Esophagus (tissue), 2 donors: ENCODE results near the gene HOXD13. TPM values are rescaled to one million over a fixed set of nuclear protein-coding genes. Genes with fewer than 3 reads are reported as not detected.
A peak's percentile ranks its signal among the peaks of the same experiment; 100 is the strongest.

Experiments used
- H3K27ac ChIP-seq, 2 donors: one replicate each; pipeline ENCODE4 v1.5.1; 2013; ENCODE audit warnings: low read depth in 2 of 2, mild to moderate bottlenecking in 2 of 2, inconsistent platforms in 1 of 2, low read length in 1 of 2, moderate library complexity in 1 of 2
- H3K27me3 ChIP-seq, 2 donors: one replicate each; pipeline ENCODE4 v1.6.1; 2013; ENCODE audit warnings: low read length in 2 of 2, control low read depth in 1 of 2, mild to moderate bottlenecking in 1 of 2; ENCODE audit not compliant: insufficient read depth in 2 of 2, control insufficient read depth in 1 of 2
- H3K36me3 ChIP-seq, 2 donors: one replicate each; pipeline ENCODE4 v1.6.1; 2013; ENCODE audit warnings: low read length in 1 of 2; ENCODE audit not compliant: control insufficient read depth in 2 of 2, insufficient read depth in 2 of 2
- H3K4me1 ChIP-seq, 2 donors: one replicate each; pipeline ENCODE4 v1.6.1; 2013; ENCODE audit warnings: low read length in 1 of 2; ENCODE audit not compliant: control insufficient read depth in 2 of 2, insufficient read depth in 2 of 2
- H3K4me3 ChIP-seq, 2 donors: one replicate each; pipeline ENCODE4 v1.5.1; 2013; ENCODE audit warnings: low read length in 2 of 2, mild to moderate bottlenecking in 2 of 2, low read depth in 1 of 2, moderate library complexity in 1 of 2
- H3K9me3 ChIP-seq, 2 donors: one replicate each; pipeline ENCODE4 v1.6.1; 2013; ENCODE audit warnings: mild to moderate bottlenecking in 2 of 2, low read depth in 1 of 2, low read length in 1 of 2, moderate library complexity in 1 of 2; ENCODE audit not compliant: control insufficient read depth in 2 of 2, insufficient read depth in 1 of 2
- WGBS, 2 donors: extraction: QIAGEN DNeasy Blood & Tissue Kit; methylation state at CpG; one replicate each; pipeline ENCODE4 v1.1.7; 2013; 5-methylcytosine and 5-hydroxymethylcytosine counted together
- polyA plus RNA-seq, 2 donors: library from polyadenylated mRNA; stranded (reverse); fragments of 200-250 nt; gene quantifications; one replicate each; pipeline ENCODE4 v1.2.3, GENCODE V29; 2013
- donor health status: healthy with polysubstance abuse.
- donor health status: Bipolar disorder and iron deficiency.

The HOXD13 gene
- not detected for polyA plus RNA-seq

DNA sequence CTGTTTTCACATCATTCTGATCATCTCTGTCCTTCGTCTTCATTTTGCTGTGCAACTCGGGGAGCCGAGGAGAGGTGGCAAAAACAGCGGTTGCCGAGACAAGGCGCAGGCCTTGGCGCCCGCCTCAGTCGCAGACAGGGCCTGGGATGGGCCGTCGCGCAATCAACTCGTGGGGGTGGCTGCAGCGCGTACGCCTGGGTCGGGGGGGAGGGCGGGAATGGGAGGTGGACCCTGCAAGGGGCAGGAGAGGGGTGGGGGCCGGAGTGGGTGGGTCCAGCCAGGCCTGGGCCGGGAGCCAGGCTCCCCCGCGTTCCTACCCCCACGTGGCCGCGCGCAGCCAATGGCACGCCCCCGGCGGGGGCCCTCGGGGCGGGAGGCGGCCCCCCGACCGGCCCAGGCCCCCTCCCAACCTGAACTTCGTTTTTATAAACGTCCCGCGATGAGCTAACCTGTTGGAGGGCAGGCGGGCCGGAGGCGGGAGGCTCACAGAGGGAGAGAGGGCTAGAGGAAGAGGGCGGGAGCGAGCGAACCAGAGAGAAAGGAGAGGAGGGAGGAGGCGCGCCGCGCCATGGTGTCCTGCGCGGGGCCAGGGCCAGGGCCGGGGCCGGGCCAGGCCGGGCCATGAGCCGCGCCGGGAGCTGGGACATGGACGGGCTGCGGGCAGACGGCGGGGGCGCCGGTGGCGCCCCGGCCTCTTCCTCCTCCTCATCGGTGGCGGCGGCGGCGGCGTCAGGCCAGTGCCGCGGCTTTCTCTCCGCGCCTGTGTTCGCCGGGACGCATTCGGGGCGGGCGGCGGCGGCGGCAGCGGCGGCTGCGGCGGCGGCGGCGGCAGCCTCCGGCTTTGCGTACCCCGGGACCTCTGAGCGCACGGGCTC, at the start of gene HOXD13:
HOXD13 (plus strand) TSS at position 452 of the 875 bp plus-strand sequence; CDS start at position 622, 170 bp downstream.
- peak within 1 kb of the TSS; percentile 25 to 42 for H3K4me3 ChIP-seq
- H3K27ac ChIP-seq = no peak within 1 kb of the TSS
- H3K4me1 ChIP-seq = peaks cover 8 to 13% of the 10 kb centered on the region in 2 donors
- H3K9me3 ChIP-seq = peaks cover 0 to 12% of the 10 kb centered on the region in 2 donors
- no peaks in the 10 kb centered on the region for H3K36me3 ChIP-seq
- 5% methylated on average over 51 to 95 of the region's 95 CpGs for WGBS, 2 donors
- H3K27me3 ChIP-seq = peaks cover 0 to 49% of the 10 kb centered on the region in 2 donors

DNA sequence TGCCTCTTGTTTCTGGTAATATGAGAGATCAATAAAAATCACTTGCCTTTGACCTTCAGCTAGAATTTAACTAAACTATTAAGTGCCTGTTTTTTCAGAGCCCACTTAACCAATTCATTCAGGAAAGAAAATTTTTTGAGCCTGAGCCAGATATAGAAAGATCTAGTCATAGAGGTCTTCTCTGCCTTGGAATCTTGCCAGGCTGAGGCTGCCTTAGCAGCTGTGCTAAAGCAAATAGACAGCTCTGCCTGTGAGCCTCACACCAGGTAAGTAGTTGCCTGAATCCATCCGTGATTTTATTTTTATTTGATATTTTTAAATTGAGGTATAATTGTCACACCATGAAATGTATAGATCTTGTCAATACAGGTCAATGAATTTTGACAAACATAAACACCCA, 36.1 kb upstream of the HOXD13 start:
- WGBS, 2 donors = 19% methylated on average over 1 of the region's 1 CpG
- Histone ChIP-seq H3K4me1 (no peaks in the 10 kb centered on the region), H3K9me3 (no peaks in the 10 kb centered on the region), H3K27ac (no peak overlapping the region), H3K4me3 (no peak overlapping the region), H3K27me3 (no peaks in the 10 kb centered on the region), H3K36me3 (no peaks in the 10 kb centered on the region)

- peaks cover 6 to 22% of the 10 kb centered on the region in 2 donors for H3K27me3 ChIP-seq
- 31 to 45% methylated on average over 2 of the region's 2 CpGs for WGBS, 2 donors
- H3K36me3 ChIP-seq = no peaks in the 10 kb centered on the region
Observed at GRCh38 chr2:176063958-176064357, 28.6 kb upstream of the HOXD13 start.

DNA sequence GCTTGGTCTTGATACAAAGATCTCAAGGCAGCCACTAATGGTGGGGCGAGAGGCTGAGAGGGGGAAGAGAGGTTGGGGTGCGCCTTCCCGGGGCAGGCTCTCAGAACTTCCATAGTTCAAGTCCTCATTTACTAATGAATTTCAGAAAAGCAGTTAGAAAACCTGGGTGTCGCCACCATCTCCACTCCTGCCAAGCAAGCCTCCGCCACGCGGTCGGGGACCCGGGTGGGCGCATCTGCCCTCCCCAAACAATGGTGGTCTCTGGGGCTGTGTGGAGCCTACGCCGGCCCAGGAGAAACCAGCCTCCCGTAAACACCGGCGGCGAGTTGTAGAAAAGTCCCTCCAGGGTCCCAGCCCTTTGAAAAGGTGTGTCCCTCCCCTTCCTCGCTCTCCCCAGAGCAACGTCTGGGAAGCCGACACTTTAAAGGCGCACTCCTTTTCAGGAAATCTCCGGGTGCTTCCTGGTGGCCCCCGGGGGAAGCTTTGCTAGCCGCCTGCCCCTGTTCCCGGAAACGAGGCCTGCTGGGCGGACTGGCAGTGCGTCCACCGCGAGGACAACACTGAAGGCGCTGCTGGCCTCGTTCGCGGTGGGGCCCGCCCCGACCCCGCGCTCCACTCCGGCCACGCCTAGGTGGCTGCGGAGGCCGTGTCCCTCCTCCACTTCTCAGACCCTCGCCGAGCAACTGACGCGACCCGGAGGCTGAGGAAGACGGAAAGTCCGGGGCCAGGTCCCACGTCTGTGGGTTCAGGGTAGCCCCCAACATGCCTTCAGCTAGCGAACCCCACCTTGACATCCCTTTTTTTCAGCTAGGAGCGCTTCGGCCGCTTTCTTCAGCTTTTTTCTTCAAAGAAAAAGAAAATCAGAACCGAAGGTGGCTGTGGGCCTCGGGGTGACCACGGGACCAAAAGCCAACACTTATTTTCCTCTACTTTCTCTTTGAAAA, 25.6 kb upstream of the HOXD13 start:
- peak overlapping the region in 1 of 2 donors; percentile 26 for H3K4me3 ChIP-seq
- H3K27ac ChIP-seq = no peak overlapping the region
- 12 to 13% methylated on average over 56 of the region's 56 CpGs for WGBS, 2 donors
- H3K27me3 ChIP-seq = peaks cover 16 to 43% of the 10 kb centered on the region in 2 donors
- peaks cover 10 to 11% of the 10 kb centered on the region in 2 donors for H3K4me1 ChIP-seq
- H3K9me3 ChIP-seq = peaks cover 0 to 3% of the 10 kb centered on the region in 2 donors
- H3K36me3 ChIP-seq = no peaks in the 10 kb centered on the region

More at GRCh38 chr2:176063958-176064357, 28.6 kb upstream of the HOXD13 start:
- Histone ChIP-seq H3K9me3 (peaks cover 0 to 3% of the 10 kb centered on the region in 2 donors), H3K4me1 (peaks cover 10 to 11% of the 10 kb centered on the region in 2 donors), H3K27ac (no peak overlapping the region), H3K4me3 (no peak overlapping the region)

DNA sequence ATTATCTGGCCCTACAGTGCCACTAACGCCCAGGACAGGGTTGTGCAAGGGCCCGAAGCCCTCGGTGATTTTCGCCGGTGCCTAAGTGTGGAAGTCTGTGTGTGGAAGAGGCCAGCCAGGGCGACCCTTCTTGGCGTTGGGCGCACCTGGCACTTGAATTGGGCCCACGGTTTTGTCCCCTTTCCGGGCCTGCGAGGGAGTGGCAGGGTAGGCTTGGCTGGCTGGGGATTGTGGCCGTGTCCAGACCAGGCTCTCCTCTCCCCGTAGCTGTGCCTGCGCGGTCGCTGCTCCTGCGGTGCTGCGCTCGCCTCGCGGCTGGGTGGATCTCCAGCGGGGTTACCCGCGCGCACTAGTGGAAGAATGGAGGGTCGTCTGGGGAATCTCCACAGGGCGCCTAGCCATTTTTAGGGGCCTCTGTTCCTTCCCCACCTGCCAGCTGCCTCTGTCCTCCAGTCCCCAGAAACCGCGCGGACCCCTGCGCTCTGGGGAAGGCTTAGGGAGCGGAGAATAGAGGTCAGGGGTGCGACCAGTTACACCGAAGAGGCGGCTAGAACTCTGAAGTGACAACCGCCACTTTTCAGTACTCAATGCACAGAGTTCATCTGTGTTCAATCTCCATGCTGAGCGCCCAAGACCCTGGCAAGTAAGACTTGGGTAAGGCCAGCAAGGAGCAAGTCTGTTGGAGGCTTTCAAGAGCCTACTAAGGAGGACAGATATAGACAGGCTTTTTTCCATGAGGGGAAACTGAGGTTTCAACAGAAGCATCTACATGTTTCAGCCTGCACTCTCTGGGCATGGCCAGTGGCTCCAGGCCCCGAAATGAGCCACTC, 24.7 kb upstream of the HOXD13 start:
- peaks cover 10 to 11% of the 10 kb centered on the region in 2 donors for H3K4me1 ChIP-seq
- peaks cover 18 to 50% of the 10 kb centered on the region in 2 donors for H3K27me3 ChIP-seq
- no peaks in the 10 kb centered on the region for H3K36me3 ChIP-seq
- 8 to 12% methylated on average over 38 of the region's 38 CpGs for WGBS, 2 donors
- peaks cover 0 to 3% of the 10 kb centered on the region in 2 donors for H3K9me3 ChIP-seq
- peak overlapping the region in 1 of 2 donors; percentile 26 for H3K4me3 ChIP-seq
- H3K27ac ChIP-seq = no peak overlapping the region

- peaks cover 19 to 55% of the 10 kb centered on the region in 2 donors for H3K27me3 ChIP-seq
- H3K9me3 ChIP-seq = peaks cover 0 to 3% of the 10 kb centered on the region in 2 donors
- WGBS, 2 donors = 10 to 14% methylated on average over 30 of the region's 30 CpGs
- no peaks in the 10 kb centered on the region for H3K36me3 ChIP-seq
- H3K4me3 ChIP-seq = no peak overlapping the region
- no peak overlapping the region for H3K27ac ChIP-seq
- peaks cover 10 to 11% of the 10 kb centered on the region in 2 donors for H3K4me1 ChIP-seq
Observed at GRCh38 chr2:176068419-176068832, 24.1 kb upstream of the HOXD13 start.

- Histone ChIP-seq H3K36me3 (no peaks in the 10 kb centered on the region), H3K4me1 (peaks cover 10 to 11% of the 10 kb centered on the region in 2 donors), H3K9me3 (peaks cover 0 to 3% of the 10 kb centered on the region in 2 donors), H3K4me3 (no peak overlapping the region), H3K27me3 (peaks cover 28 to 72% of the 10 kb centered on the region in 2 donors), H3K27ac (no peak overlapping the region)
- 8 to 14% methylated on average over 52 to 58 of the region's 58 CpGs for WGBS, 2 donors
Observed at GRCh38 chr2:176071330-176072291, 20.9 kb upstream of the HOXD13 start.

- 30 to 40% methylated on average over 5 of the region's 5 CpGs for WGBS, 2 donors
- H3K27me3 ChIP-seq = peaks cover 28 to 72% of the 10 kb centered on the region in 2 donors
- H3K4me1 ChIP-seq = peaks cover 5 to 8% of the 10 kb centered on the region in 2 donors
- no peak overlapping the region for H3K27ac ChIP-seq
- H3K4me3 ChIP-seq = no peak overlapping the region
- H3K36me3 ChIP-seq = no peaks in the 10 kb centered on the region
- peaks cover 0 to 3% of the 10 kb centered on the region in 2 donors for H3K9me3 ChIP-seq
Observed at GRCh38 chr2:176072292-176072669, 20.2 kb upstream of the HOXD13 start.
